GM04504 (cell line): Measurements from ENCODE around the gene SDK1.
"Not testable (repeated sequence)": the region's sequence is repeated elsewhere in the genome, so short reads cannot be mapped to it uniquely, and the experiment has no call there.

Experiments
- DNase-seq: peaks from one replicate; pipeline ENCODE4 v3.0.0-alpha.2; 2012; ENCODE audit warnings: low read depth

The SDK1 gene

GRCh38 chr7:4245866-4246470 is 944.9 kb downstream of the SDK1 start:
- no peak for DNase-seq

- no peak for DNase-seq
Observed at GRCh38 chr7:4246536-4246935, 945.5 kb downstream of the SDK1 start.

- no peak for DNase-seq
Observed at GRCh38 chr7:4247106-4247876, 946.2 kb downstream of the SDK1 start.

GRCh38 chr7:4248295-4248694 is 947.2 kb downstream of the SDK1 start:
- DNase-seq: no peak

GRCh38 chr7:4249241-4249640 is 948.2 kb downstream of the SDK1 start:
- no peak for DNase-seq

- DNase-seq: no peak
Observed at GRCh38 chr7:4255336-4255735, 954.3 kb downstream of the SDK1 start.

- no peak for DNase-seq
Observed at GRCh38 chr7:4256286-4256685, 955.2 kb downstream of the SDK1 start.

- DNase-seq: no peak
Observed at GRCh38 chr7:4257146-4258111, 956.4 kb downstream of the SDK1 start.

GRCh38 chr7:4260116-4260515 is 959.1 kb downstream of the SDK1 start:
- DNase-seq: not testable (repeated sequence)

- DNase-seq: no peak
Observed at GRCh38 chr7:4260867-4261600, 960.0 kb downstream of the SDK1 start.

- DNase-seq: no peak
Observed at GRCh38 chr7:4261601-4261960, 960.5 kb downstream of the SDK1 start.

- not testable (repeated sequence) for DNase-seq
Observed at GRCh38 chr7:4264206-4264605, 963.2 kb downstream of the SDK1 start.

- no peak for DNase-seq
Observed at GRCh38 chr7:4265066-4265465, 964.0 kb downstream of the SDK1 start.

GRCh38 chr7:4265676-4266075 is 964.6 kb downstream of the SDK1 start:
- no peak for DNase-seq

GRCh38 chr7:4266270-4267040 is 965.4 kb downstream of the SDK1 start:
- DNase-seq: no peak

GRCh38 chr7:4267341-4268039 is 966.4 kb downstream of the SDK1 start:
- DNase-seq: no peak

GRCh38 chr7:4268040-4268965 is 967.3 kb downstream of the SDK1 start:
- no peak for DNase-seq

- DNase-seq: no peak
Observed at GRCh38 chr7:4269086-4269485, 968.0 kb downstream of the SDK1 start.

- DNase-seq: no peak
Observed at GRCh38 chr7:4269746-4270145, 968.7 kb downstream of the SDK1 start.
